Measurements from ENCODE around the gene MEF2D. TPM values are rescaled to one million over a fixed set of nuclear protein-coding genes. Genes with fewer than 3 reads are reported as not detected.

MEF2D gene
- total RNA-seq, 1 experiment from 2014 or later: 17.3 TPM

- DNase-seq (no peak), ATAC-seq (no peak; the same call in 1 of the 2 replicates)
- H3K27me3 ChIP-seq (ENCODE audit: low read length): no peaks in the 10 kb centered on the region
- H3K27ac ChIP-seq (ENCODE audit: low read length): no peak overlapping the region
- H3K4me3 ChIP-seq (ENCODE audit: low read length): no peak overlapping the region
- H3K4me1 ChIP-seq (ENCODE audit: insufficient read depth, low read length): peaks cover 3% of the 10 kb centered on the region
- H3K9me2 ChIP-seq (replicated peaks; ENCODE audit: low read length): no peaks in the 10 kb centered on the region
- H3K79me2 ChIP-seq (ENCODE audit: low read length): no peaks in the 10 kb centered on the region
- ChIA-PET POLR2A (ENCODE audit: unreplicated experiment) (no interaction called here), CTCF (no interaction called here)
- H3F3A ChIP-seq (ENCODE audit: low read length, unreplicated experiment): no peaks in the 10 kb centered on the region
- TF ChIP-seq EZH2phosphoT487 (IDR thresholded peaks at IDR 0.05; ENCODE audit: borderline replicate concordance, low read length) (no peak), CTCF (conservative IDR thresholded peaks at IDR 0.05; ENCODE audit: low read depth, low read length) (no peak), EZH2 (IDR thresholded peaks at IDR 0.05; ENCODE audit: low read length, unreplicated experiment) (no peak)
- H2AFZ ChIP-seq (ENCODE audit: low read length): no peak overlapping the region
- H3K36me3 ChIP-seq (ENCODE audit: low read depth, low read length): no peaks in the 10 kb centered on the region
- H3K9ac ChIP-seq (ENCODE audit: low read length): no peak overlapping the region
- intact Hi-C loops (cut with micrococcal nuclease): no loop called here
- no peaks in the 10 kb centered on the region for H3K9me3 ChIP-seq (ENCODE audit: low read length)
- H3K4me2 ChIP-seq (ENCODE audit: low read length): no peak overlapping the region
- no peaks in the 10 kb centered on the region for H4K20me1 ChIP-seq (ENCODE audit: low read length)
- no TSS peak for BruUV-seq (replicated peaks)
Observed at GRCh38 chr1:156510709-156511108, 10.1 kb upstream of the MEF2D start.

GRCh38 chr1:156509424-156510034, 9.0 kb upstream of the MEF2D start:
- Histone ChIP-seq H3K9me3 (ENCODE audit: low read length) (no peaks in the 10 kb centered on the region), H3K36me3 (ENCODE audit: low read depth, low read length) (no peaks in the 10 kb centered on the region), H3K27me3 (ENCODE audit: low read length) (no peaks in the 10 kb centered on the region), H3K9me2 (replicated peaks; ENCODE audit: low read length) (no peaks in the 10 kb centered on the region), H2AFZ (ENCODE audit: low read length) (no peak overlapping the region), H3K4me3 (ENCODE audit: low read length) (no peak overlapping the region), H4K20me1 (ENCODE audit: low read length) (no peaks in the 10 kb centered on the region), H3K4me1 (ENCODE audit: insufficient read depth, low read length) (peaks cover 12% of the 10 kb centered on the region), H3K9ac (ENCODE audit: low read length) (no peak overlapping the region), H3K27ac (ENCODE audit: low read length) (no peak overlapping the region), H3K4me2 (ENCODE audit: low read length) (no peak overlapping the region), H3K79me2 (ENCODE audit: low read length) (no peaks in the 10 kb centered on the region), H3F3A (ENCODE audit: low read length, unreplicated experiment) (no peaks in the 10 kb centered on the region)
- POLR2A ChIA-PET (ENCODE audit: unreplicated experiment): no interaction called here
- CTCF ChIA-PET: no interaction called here
- ATAC-seq (no peak), DNase-seq (no peak)
- TF ChIP-seq EZH2phosphoT487 (IDR thresholded peaks at IDR 0.05; ENCODE audit: borderline replicate concordance, low read length) (no peak), CTCF (conservative IDR thresholded peaks at IDR 0.05; ENCODE audit: low read depth, low read length) (no peak), EZH2 (IDR thresholded peaks at IDR 0.05; ENCODE audit: low read length, unreplicated experiment) (no peak)
- BruUV-seq (replicated peaks): no TSS peak
- intact Hi-C loops (cut with micrococcal nuclease): no loop called here

- Histone ChIP-seq H3K9ac (ENCODE audit: low read length) (no peak overlapping the region), H3K27me3 (ENCODE audit: low read length) (no peaks in the 10 kb centered on the region), H3K4me1 (ENCODE audit: insufficient read depth, low read length) (peaks cover 19% of the 10 kb centered on the region), H3K36me3 (ENCODE audit: low read depth, low read length) (no peaks in the 10 kb centered on the region), H3K4me3 (ENCODE audit: low read length) (no peak overlapping the region), H3F3A (ENCODE audit: low read length, unreplicated experiment) (no peaks in the 10 kb centered on the region), H3K27ac (ENCODE audit: low read length) (no peak overlapping the region), H2AFZ (ENCODE audit: low read length) (no peak overlapping the region), H3K9me3 (ENCODE audit: low read length) (no peaks in the 10 kb centered on the region), H3K4me2 (ENCODE audit: low read length) (no peak overlapping the region), H3K79me2 (ENCODE audit: low read length) (no peaks in the 10 kb centered on the region), H3K9me2 (replicated peaks; ENCODE audit: low read length) (no peaks in the 10 kb centered on the region), H4K20me1 (ENCODE audit: low read length) (no peaks in the 10 kb centered on the region)
- ChIA-PET CTCF (no interaction called here), POLR2A (ENCODE audit: unreplicated experiment) (no interaction called here)
- TF ChIP-seq EZH2 (IDR thresholded peaks at IDR 0.05; ENCODE audit: low read length, unreplicated experiment) (no peak), EZH2phosphoT487 (IDR thresholded peaks at IDR 0.05; ENCODE audit: borderline replicate concordance, low read length) (no peak), CTCF (conservative IDR thresholded peaks at IDR 0.05; ENCODE audit: low read depth, low read length) (no peak)
- ATAC-seq (no peak), DNase-seq (no peak)
- intact Hi-C loops (cut with micrococcal nuclease): no loop called here
- BruUV-seq (replicated peaks): no TSS peak
Observed at GRCh38 chr1:156508955-156509234, 8.3 kb upstream of the MEF2D start.
